ENCODE measurements around the gene C11orf71. TPM values are rescaled to one million over a fixed set of nuclear protein-coding genes. Genes with fewer than 3 reads are reported as not detected.

Gene C11orf71
- total and polyA plus RNA-seq, 10 of the 15 experiments (the other 5 are each of a cell fraction or from before 2014, with no cell fraction given): 1.4 to 12.0 (median 7.1) TPM

- TF ChIP-seq ZNF207 (IDR thresholded peaks at IDR 0.05; ENCODE audit: borderline replicate concordance) (no peak), NBN (IDR thresholded peaks at IDR 0.05) (peak; percentile 78), CBX3 (IDR thresholded peaks at IDR 0.05; ENCODE audit: borderline replicate concordance, low read depth) (no peak), BRCA1 (IDR thresholded peaks at IDR 0.05; ENCODE audit: low read depth, low read length) (no peak), ZNF217 (IDR thresholded peaks at IDR 0.05) (no peak), GABPA (IDR thresholded peaks at IDR 0.05; ENCODE audit: low read depth) (no peak), NR2C1 (IDR thresholded peaks at IDR 0.05) (peak; percentile 77), HDGF (IDR thresholded peaks at IDR 0.05) (0 out of 2 replicates have a peak, but pooled peaks have one; percentile 15), TAF1 (IDR thresholded peaks at IDR 0.05; ENCODE audit: borderline replicate concordance, low read depth, low read length) (peak; percentile 74), POLR2A (IDR thresholded peaks at IDR 0.05; ENCODE audit: low read depth, low read length) (peak; percentile 98), YBX1 (IDR thresholded peaks at IDR 0.05) (no peak), KLF5 (IDR thresholded peaks at IDR 0.05; ENCODE audit: partially characterized antibody) (peak; percentile 71), SMAD5 (IDR thresholded peaks at IDR 0.05; ENCODE audit: low read depth) (peak; percentile 88), ETV6 (conservative IDR thresholded peaks at IDR 0.05 in 1 of 2, IDR thresholded peaks at IDR 0.05 in 1 of 2; ENCODE audit: borderline replicate concordance in 1 of 2, low read depth in 1 of 2) (peak in 1 of 2 experiments; percentile 5; a peak in 1 of 4 replicates), ASH2L (IDR thresholded peaks at IDR 0.05; ENCODE audit: borderline replicate concordance, low read depth) (peak; percentile 82; the same call in 1 of the 2 replicates), NFIC (IDR thresholded peaks at IDR 0.05; ENCODE audit: low read depth, low read length) (peak; percentile 28; the same call in 1 of the 2 replicates), KDM1A (IDR thresholded peaks at IDR 0.05; ENCODE audit: borderline replicate concordance) (no peak)
Observed at GRCh38 chr11:114400216-114400914, at the start of gene C11orf71, which contains the start of gene RBM7 (continued).
